ENCODE measurements around the gene ESYT3.
"Not testable (repeated sequence)": the region's sequence is repeated elsewhere in the genome, so short reads cannot be mapped to it uniquely, and the experiment has no call there.

Gene ESYT3

DNA sequence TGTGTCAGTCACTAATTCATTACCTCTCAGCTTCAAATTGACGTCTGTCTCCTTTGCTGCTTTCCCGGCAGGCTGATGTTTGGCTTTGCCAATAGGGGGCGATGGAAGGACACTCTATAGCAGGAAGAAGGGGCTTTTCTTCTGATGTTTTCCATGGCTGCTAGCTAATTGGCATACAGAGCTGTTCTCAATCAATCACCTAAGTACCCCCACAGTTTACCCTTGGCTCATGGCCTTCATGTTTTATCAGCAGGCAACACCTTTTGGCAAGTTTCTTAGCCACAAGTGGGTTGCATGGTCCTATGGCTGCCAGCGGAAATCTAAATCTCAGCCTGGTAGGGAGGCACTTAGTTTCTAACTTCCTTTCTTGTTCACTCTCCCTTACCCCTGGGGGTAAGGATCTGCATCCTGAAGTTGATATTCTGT, 45.0 kb downstream of the ESYT3 start:
- H3K4me1 ChIP-seq (ENCODE audit: insufficient read depth, low read length), result no peaks in the 10 kb centered on the region
- H3K27ac ChIP-seq (ENCODE audit: low read depth, low read length), result no peak overlapping the region
- H3K9ac ChIP-seq (ENCODE audit: low read length), result no peak overlapping the region
- H3K27me3 ChIP-seq (ENCODE audit: control insufficient read depth in 1 of 2, insufficient read depth in 2 of 2, low read length in 2 of 2), result no peaks in the 10 kb centered on the region
- no peaks in the 10 kb centered on the region for H3K9me3 ChIP-seq (ENCODE audit: low read length)
- no peak overlapping the region for H3K4me3 ChIP-seq (ENCODE audit: low read depth in 1 of 2, low read length in 2 of 2)
- no peaks in the 10 kb centered on the region for H3K36me3 ChIP-seq (ENCODE audit: insufficient read depth, low read length)

DNA sequence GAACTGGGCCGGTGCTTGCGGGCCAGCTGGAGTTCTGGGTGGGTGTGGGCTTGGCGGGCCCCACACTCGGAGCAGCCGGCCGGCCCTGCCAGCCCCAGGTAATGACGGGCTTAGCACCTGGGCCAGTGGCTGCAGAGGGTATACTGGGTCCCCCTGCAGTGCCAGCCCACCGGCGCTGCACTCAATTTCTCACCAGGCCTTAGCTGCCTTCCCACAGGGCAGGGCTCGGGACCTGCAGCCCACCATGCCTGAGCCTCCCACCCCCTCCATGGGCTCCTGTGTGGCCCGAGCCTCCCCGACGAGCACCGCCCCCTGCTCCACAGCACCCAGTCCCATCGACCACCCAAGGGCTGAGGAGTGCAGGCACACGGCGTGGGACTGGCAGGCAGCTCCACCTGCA, 50.3 kb downstream of the ESYT3 start:
- H3K9ac ChIP-seq (ENCODE audit: low read length); H3K36me3 ChIP-seq (ENCODE audit: insufficient read depth, low read length); H3K4me1 ChIP-seq (ENCODE audit: insufficient read depth, low read length); H3K27me3 ChIP-seq (ENCODE audit: control insufficient read depth in 1 of 2, insufficient read depth in 2 of 2, low read length in 2 of 2); H3K27ac ChIP-seq (ENCODE audit: low read depth, low read length); H3K9me3 ChIP-seq (ENCODE audit: low read length); H3K4me3 ChIP-seq (ENCODE audit: low read depth in 1 of 2, low read length in 2 of 2): not testable (repeated sequence)

DNA sequence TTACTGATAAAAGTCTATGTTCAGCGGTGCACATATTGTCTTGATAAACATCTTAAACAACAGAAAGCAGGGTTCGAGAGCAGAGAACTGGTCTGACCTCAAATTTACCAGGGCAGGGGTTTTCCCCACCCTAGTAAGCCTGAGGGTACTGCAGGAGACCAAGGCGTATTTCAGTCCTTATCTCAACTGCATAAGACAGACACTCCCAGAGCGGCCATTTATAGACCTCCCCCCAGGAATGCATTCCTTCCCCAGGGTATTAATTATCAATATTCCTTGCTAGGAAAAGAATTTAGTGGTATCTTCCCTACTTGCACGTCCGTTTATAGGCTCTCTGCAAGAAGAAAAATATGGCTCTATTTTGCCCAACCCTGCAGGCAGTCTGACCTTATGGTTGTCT, 52.2 kb downstream of the ESYT3 start:
- not testable (repeated sequence) for H3K9me3 ChIP-seq (ENCODE audit: low read length); H3K4me3 ChIP-seq (ENCODE audit: low read depth in 1 of 2, low read length in 2 of 2); H3K27me3 ChIP-seq (ENCODE audit: control insufficient read depth in 1 of 2, insufficient read depth in 2 of 2, low read length in 2 of 2); H3K27ac ChIP-seq (ENCODE audit: low read depth, low read length); H3K4me1 ChIP-seq (ENCODE audit: insufficient read depth, low read length); H3K36me3 ChIP-seq (ENCODE audit: insufficient read depth, low read length); H3K9ac ChIP-seq (ENCODE audit: low read length)

DNA sequence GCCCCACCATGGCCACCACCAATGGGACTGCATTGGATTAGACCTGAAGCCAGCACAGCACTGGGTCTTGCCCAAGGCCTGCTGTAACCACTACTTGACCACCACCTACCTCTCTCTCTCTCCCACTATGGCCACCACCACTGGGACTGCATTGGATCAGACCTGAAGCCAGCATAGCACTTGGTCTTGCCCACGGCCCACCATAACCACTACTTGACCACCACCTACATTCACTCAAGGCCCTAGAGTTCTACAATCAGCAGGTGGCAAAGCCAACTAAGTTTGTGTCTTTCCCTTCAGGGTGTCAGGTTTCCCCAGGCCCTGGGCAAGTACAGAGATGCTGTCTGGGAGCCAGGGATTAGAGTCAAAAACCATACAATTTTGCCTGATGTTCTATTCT, 57.6 kb downstream of the ESYT3 start:
- Histone ChIP-seq H3K27me3 (ENCODE audit: control insufficient read depth in 1 of 2, insufficient read depth in 2 of 2, low read length in 2 of 2) (no peaks in the 10 kb centered on the region), H3K36me3 (ENCODE audit: insufficient read depth, low read length) (peaks cover 5% of the 10 kb centered on the region), H3K9ac (ENCODE audit: low read length) (no peak overlapping the region), H3K9me3 (ENCODE audit: low read length) (no peaks in the 10 kb centered on the region), H3K4me1 (ENCODE audit: insufficient read depth, low read length) (peaks cover 6% of the 10 kb centered on the region), H3K27ac (ENCODE audit: low read depth, low read length) (no peak overlapping the region), H3K4me3 (ENCODE audit: low read depth in 1 of 2, low read length in 2 of 2) (no peak overlapping the region)

DNA sequence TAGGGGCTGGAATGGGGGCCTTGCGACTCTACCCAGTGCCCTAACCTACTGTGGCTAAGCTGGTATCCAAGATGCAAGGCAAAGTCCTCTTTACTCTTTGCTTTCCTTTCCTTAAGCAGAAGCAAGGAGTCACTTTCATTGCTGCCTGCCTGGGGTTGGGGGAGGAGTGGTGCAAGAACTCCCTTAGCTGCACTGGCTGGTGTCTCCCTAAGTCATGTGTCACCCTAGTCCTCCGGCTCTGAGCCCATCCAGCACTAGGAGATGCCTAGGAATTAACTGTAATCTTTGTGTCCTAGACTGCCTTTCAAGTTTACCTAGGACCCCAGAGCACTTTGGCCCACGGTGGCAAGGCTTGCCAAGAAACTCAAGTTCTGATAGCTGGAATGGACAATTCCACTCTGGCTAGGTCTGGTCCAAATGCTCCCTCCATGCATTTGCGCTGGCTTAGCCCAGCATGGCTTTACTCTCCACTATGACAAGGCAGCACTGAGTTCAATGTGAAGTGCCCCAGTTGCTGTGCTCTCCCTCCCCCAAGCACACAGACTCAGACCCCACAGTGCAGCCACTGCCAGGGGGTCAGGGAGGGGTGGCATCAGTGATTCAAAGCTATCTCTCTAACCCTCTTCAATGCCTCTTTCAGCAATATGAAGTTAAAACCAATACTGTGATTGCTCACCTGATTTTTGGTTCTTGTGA, 58.7 kb downstream of the ESYT3 start:
- H3K36me3 ChIP-seq (ENCODE audit: insufficient read depth, low read length), result peaks cover 5% of the 10 kb centered on the region
- no peak overlapping the region for H3K9ac ChIP-seq (ENCODE audit: low read length)
- H3K4me1 ChIP-seq (ENCODE audit: insufficient read depth, low read length), result peaks cover 6% of the 10 kb centered on the region
- H3K9me3 ChIP-seq (ENCODE audit: low read length), result no peaks in the 10 kb centered on the region
- H3K4me3 ChIP-seq (ENCODE audit: low read depth in 1 of 2, low read length in 2 of 2), result no peak overlapping the region
- H3K27me3 ChIP-seq (ENCODE audit: control insufficient read depth in 1 of 2, insufficient read depth in 2 of 2, low read length in 2 of 2), result no peaks in the 10 kb centered on the region
- H3K27ac ChIP-seq (ENCODE audit: low read depth, low read length), result no peak overlapping the region

DNA sequence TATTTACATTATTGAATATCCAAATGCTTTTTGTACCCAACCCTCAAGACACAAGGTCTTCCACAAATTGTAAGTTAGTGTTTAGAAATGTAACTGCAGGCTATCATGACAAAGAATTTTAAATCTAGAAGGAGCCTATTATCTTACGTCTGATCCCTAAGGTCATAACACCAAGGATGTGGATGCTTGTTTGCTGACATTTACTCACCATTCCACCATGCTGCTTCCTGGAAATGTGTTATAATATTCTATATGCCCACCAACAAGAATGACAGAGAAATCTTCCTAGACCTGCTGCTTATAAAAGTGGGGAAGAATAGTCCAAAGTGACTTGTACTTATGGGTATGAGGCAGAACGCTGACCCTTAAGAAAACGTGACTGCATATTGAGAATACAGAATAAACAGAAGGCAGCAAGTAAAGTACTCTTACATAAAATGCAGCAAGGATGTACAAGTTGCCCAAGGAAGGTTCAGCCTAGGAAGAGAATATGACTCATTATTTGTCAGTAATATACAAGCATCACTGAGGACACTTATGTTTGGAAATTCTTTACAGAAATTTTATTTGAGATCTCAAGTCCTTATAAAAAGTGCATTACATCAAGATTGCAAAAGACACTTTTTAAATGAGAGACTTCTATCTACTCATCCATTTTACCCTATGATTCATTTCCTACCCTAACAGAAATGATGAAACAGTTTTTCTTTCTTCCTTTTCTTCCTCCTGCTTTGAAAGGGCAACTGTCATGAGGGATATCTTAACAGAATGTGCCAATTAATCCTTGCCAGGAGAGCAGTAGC, 59.6 kb downstream of the ESYT3 start:
- Histone ChIP-seq H3K27me3 (ENCODE audit: control insufficient read depth in 1 of 2, insufficient read depth in 2 of 2, low read length in 2 of 2) (no peaks in the 10 kb centered on the region), H3K4me1 (ENCODE audit: insufficient read depth, low read length) (peaks cover 6% of the 10 kb centered on the region), H3K9ac (ENCODE audit: low read length) (no peak overlapping the region), H3K36me3 (ENCODE audit: insufficient read depth, low read length) (peaks cover 5% of the 10 kb centered on the region), H3K27ac (ENCODE audit: low read depth, low read length) (no peak overlapping the region), H3K4me3 (ENCODE audit: low read depth in 1 of 2, low read length in 2 of 2) (no peak overlapping the region), H3K9me3 (ENCODE audit: low read length) (no peaks in the 10 kb centered on the region)

DNA sequence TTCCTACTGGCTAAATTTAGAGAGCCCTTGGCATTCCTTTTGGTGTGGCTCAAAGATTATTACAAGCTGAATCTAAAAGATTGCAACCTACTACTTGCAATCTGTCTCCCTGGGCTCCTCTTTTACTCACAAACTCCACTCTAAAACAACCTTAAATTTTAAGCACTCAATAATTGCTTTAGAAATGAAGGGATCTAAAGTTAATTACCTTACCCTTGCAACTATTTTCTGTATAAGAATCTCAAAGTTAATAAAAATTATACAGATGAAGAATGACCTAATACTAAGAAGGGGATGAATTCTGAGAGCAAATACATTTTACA, 60.2 kb downstream of the ESYT3 start:
- Histone ChIP-seq H3K4me3 (ENCODE audit: low read depth in 1 of 2, low read length in 2 of 2) (no peak overlapping the region), H3K9me3 (ENCODE audit: low read length) (no peaks in the 10 kb centered on the region), H3K4me1 (ENCODE audit: insufficient read depth, low read length) (peaks cover 6% of the 10 kb centered on the region), H3K9ac (ENCODE audit: low read length) (no peak overlapping the region), H3K36me3 (ENCODE audit: insufficient read depth, low read length) (peaks cover 5% of the 10 kb centered on the region), H3K27me3 (ENCODE audit: control insufficient read depth in 1 of 2, insufficient read depth in 2 of 2, low read length in 2 of 2) (no peaks in the 10 kb centered on the region), H3K27ac (ENCODE audit: low read depth, low read length) (no peak overlapping the region)

DNA sequence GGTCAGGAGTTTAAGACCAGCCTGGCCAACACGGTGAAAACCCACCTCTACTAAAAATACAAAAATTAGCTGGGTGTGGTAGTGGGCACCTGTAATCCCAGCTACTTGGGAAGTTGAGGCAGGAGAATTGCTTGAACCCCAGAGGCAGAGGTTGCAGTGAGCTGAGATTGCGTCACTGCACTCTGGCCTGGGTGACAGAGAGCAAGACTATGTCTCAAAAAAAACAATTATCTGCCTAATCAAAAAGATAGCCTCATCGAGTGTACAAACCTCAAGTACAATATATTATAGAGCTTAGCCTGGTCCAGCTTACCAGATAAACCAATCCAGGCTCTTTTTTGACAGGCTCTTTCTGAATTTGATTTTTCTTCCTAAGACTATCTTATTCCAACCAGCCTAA, 61.2 kb downstream of the ESYT3 start:
- not testable (repeated sequence) for H3K9ac ChIP-seq (ENCODE audit: low read length); H3K36me3 ChIP-seq (ENCODE audit: insufficient read depth, low read length); H3K4me3 ChIP-seq (ENCODE audit: low read depth in 1 of 2, low read length in 2 of 2); H3K27ac ChIP-seq (ENCODE audit: low read depth, low read length); H3K27me3 ChIP-seq (ENCODE audit: control insufficient read depth in 1 of 2, insufficient read depth in 2 of 2, low read length in 2 of 2); H3K9me3 ChIP-seq (ENCODE audit: low read length); H3K4me1 ChIP-seq (ENCODE audit: insufficient read depth, low read length)

DNA sequence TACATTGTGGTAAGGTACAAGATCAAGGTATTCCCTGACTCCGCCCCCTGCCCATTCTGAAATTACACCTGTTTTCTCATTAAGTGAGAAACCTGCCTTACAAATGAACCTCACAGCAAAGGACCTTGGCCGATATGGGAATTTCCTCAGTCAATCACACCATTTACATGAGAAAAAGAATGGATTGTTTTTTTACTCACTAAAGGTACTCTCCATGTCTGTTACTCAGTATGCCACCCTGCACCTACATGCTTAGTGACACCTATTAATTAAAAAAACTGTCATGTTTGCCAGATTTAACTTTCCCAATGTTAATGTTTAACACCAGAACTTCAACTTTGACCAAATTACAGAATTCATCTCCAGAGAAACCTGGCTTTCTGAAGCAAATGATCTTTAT, 62.0 kb downstream of the ESYT3 start:
- H3K27ac ChIP-seq (ENCODE audit: low read depth, low read length), result no peak overlapping the region
- no peaks in the 10 kb centered on the region for H3K27me3 ChIP-seq (ENCODE audit: control insufficient read depth in 1 of 2, insufficient read depth in 2 of 2, low read length in 2 of 2)
- H3K9me3 ChIP-seq (ENCODE audit: low read length), result no peaks in the 10 kb centered on the region
- no peak overlapping the region for H3K4me3 ChIP-seq (ENCODE audit: low read depth in 1 of 2, low read length in 2 of 2)
- H3K36me3 ChIP-seq (ENCODE audit: insufficient read depth, low read length), result peaks cover 5% of the 10 kb centered on the region
- H3K4me1 ChIP-seq (ENCODE audit: insufficient read depth, low read length), result peaks cover 6% of the 10 kb centered on the region
- H3K9ac ChIP-seq (ENCODE audit: low read length), result no peak overlapping the region

DNA sequence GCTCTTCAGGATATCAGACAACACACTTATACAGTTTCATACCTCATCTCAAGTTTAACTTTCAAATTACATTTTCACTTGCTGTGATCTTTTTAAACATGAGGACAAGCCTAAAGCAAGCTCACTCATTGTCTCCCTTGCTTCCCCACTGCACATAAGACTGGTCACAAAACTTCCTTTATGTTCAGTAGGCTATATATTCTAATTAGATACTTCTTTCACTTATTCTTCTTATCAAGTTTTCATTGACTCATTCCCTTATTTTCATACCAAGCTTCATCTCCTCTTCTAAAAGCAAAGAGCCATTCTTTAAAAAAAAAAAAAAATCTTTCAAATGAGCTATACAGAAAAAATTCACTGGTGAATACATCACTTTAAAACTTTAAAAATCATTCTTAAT, 62.6 kb downstream of the ESYT3 start:
- no peaks in the 10 kb centered on the region for H3K27me3 ChIP-seq (ENCODE audit: control insufficient read depth in 1 of 2, insufficient read depth in 2 of 2, low read length in 2 of 2)

DNA sequence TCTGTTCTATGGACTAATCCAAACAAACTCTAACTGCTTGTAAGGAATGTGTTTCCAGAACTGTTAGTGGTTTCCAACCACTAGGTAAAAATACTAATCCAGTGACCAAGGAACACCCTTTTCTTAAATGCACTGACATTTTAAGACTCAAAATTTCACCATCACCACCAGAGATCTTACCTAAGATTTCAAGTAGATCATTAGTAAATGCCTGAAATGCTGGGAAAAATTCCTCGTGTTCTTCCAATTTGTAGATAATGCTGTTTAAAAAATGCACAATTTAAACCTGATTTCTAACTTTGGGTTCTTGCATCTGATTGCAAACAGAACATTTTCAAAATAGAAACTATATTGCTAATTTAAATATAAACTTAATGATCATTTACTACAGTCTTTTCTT, 63.4 kb downstream of the ESYT3 start:
- peaks cover 6% of the 10 kb centered on the region for H3K4me1 ChIP-seq (ENCODE audit: insufficient read depth, low read length)
- H3K27ac ChIP-seq (ENCODE audit: low read depth, low read length), result no peak overlapping the region
- peaks cover 5% of the 10 kb centered on the region for H3K36me3 ChIP-seq (ENCODE audit: insufficient read depth, low read length)
- no peak overlapping the region for H3K9ac ChIP-seq (ENCODE audit: low read length)
- no peaks in the 10 kb centered on the region for H3K27me3 ChIP-seq (ENCODE audit: control insufficient read depth in 1 of 2, insufficient read depth in 2 of 2, low read length in 2 of 2)
- no peak overlapping the region for H3K4me3 ChIP-seq (ENCODE audit: low read depth in 1 of 2, low read length in 2 of 2)
- no peaks in the 10 kb centered on the region for H3K9me3 ChIP-seq (ENCODE audit: low read length)

More for the DNA sequence above, 62.6 kb downstream of the ESYT3 start:
- no peaks in the 10 kb centered on the region for H3K9me3 ChIP-seq (ENCODE audit: low read length)
- peaks cover 6% of the 10 kb centered on the region for H3K4me1 ChIP-seq (ENCODE audit: insufficient read depth, low read length)
- H3K27ac ChIP-seq (ENCODE audit: low read depth, low read length), result no peak overlapping the region
- peaks cover 5% of the 10 kb centered on the region for H3K36me3 ChIP-seq (ENCODE audit: insufficient read depth, low read length)
- no peak overlapping the region for H3K4me3 ChIP-seq (ENCODE audit: low read depth in 1 of 2, low read length in 2 of 2)
- H3K9ac ChIP-seq (ENCODE audit: low read length), result no peak overlapping the region

DNA sequence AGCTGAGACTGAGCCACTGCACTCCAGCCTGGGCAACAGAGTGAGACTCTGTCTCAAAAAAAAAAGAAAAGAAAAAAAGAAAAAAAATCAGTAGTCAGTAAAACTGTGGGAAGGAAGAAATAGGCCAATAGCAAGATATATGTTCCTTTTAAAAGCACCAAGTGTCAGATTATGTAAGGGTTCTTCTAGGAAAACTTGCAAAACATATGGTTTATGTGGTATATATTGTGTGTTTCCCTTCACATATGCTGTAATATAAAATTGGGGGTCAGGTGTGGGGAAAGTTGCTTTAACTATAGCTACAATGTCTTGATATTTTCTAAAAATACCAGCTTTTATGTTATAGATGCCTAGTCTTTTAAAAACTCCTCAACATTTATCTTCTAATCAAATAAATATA, 64.6 kb downstream of the ESYT3 start:
- Histone ChIP-seq H3K27me3 (ENCODE audit: control insufficient read depth in 1 of 2, insufficient read depth in 2 of 2, low read length in 2 of 2) (no peaks in the 10 kb centered on the region), H3K4me1 (ENCODE audit: insufficient read depth, low read length) (peaks cover 6% of the 10 kb centered on the region), H3K36me3 (ENCODE audit: insufficient read depth, low read length) (no peaks in the 10 kb centered on the region), H3K4me3 (ENCODE audit: low read depth in 1 of 2, low read length in 2 of 2) (no peak overlapping the region), H3K27ac (ENCODE audit: low read depth, low read length) (no peak overlapping the region), H3K9me3 (ENCODE audit: low read length) (no peaks in the 10 kb centered on the region), H3K9ac (ENCODE audit: low read length) (no peak overlapping the region)

Measured in muscle layer of colon (tissue), 2 donors.